IMR-90 (cell line): Measurements from ENCODE around the gene SRRD. TPM values are rescaled to one million over a fixed set of nuclear protein-coding genes. Genes with fewer than 3 reads are reported as not detected.

Source experiments
- ATAC-seq: fragments of 200-7000 bp; cut with Tn5 transposase; 2 replicates; pipeline ENCODE4 v1.9.1; 2020; ENCODE audit warnings: low read depth, mild to moderate bottlenecking, moderate library complexity
- BruUV-seq: library from RNA; stranded (reverse); fragments of 400-500 nt; replicated peaks from 2 replicates; lab custom pipeline; 2021; lab: Mats Ljungman, UMichigan
- CTCF ChIA-PET: fragments of 300-600 bp; formaldehyde crosslinking; extraction: SDS; loops from one replicate; lab custom pipeline; 2021; ENCODE audit warnings: antibody characterized with exemption; lab: Yijun Ruan, JAX
- POLR2A ChIA-PET: fragments of 300-600 bp; sonication (Branson Sonifier 250); formaldehyde crosslinking; loops from one replicate; lab custom pipeline; 2022; ENCODE audit warnings: antibody characterized with exemption; ENCODE audit not compliant: unreplicated experiment; lab: Charles Lee
- DNase-seq: peaks from one replicate; pipeline ENCODE4 v3.0.0; 2013
- H2AFZ ChIP-seq: replicated peaks from 2 replicates; pipeline ENCODE3; 2013; ENCODE audit warnings: low read length, mild to moderate bottlenecking; ENCODE audit not compliant: poor library complexity
- H2AK5ac ChIP-seq: 2 replicates; pipeline ENCODE4 v1.6.1; 2013; ENCODE audit warnings: low read depth, low read length, inconsistent platforms
- H2AK9ac ChIP-seq: replicated peaks from 2 replicates; pipeline ENCODE3; 2013; ENCODE audit warnings: mild to moderate bottlenecking, low read depth, low read length, moderate library complexity; ENCODE audit not compliant: poor library complexity
- H2BK120ac ChIP-seq: 2 replicates; pipeline ENCODE4 v1.6.1; 2013; ENCODE audit warnings: low read depth, low read length, inconsistent platforms
- H2BK15ac ChIP-seq: 3 replicates; pipeline ENCODE4 v1.6.1; 2013; ENCODE audit warnings: low read depth, low read length, inconsistent platforms
- H2BK20ac ChIP-seq: 2 replicates; pipeline ENCODE4 v1.6.1; 2013; ENCODE audit warnings: low read depth, mild to moderate bottlenecking, inconsistent platforms, low read length, moderate library complexity
- H2BK5ac ChIP-seq: 2 replicates; pipeline ENCODE4 v1.6.1; 2013; ENCODE audit warnings: mild to moderate bottlenecking, low read depth, low read length, inconsistent platforms; ENCODE audit not compliant: poor library complexity, severe bottlenecking
- H3K14ac ChIP-seq: replicated peaks from 2 replicates; pipeline ENCODE4 v1.6.1; 2013; ENCODE audit warnings: low read depth, low read length, inconsistent platforms
- H3K18ac ChIP-seq: 2 replicates; pipeline ENCODE4 v1.6.1; 2013; ENCODE audit warnings: low read depth, low read length, control low read depth
- H3K23ac ChIP-seq: 2 replicates; pipeline ENCODE4 v1.6.1; 2013; ENCODE audit warnings: low read depth, low read length, inconsistent platforms
- H3K27ac ChIP-seq: 2 replicates; pipeline ENCODE4 v1.5.1; 2013; ENCODE audit warnings: mild to moderate bottlenecking, control low read depth, low read length; ENCODE audit not compliant: insufficient read depth
- H3K27me3 ChIP-seq: 2 replicates; pipeline ENCODE4 v1.6.1; 2013; ENCODE audit warnings: low read length; ENCODE audit not compliant: control insufficient read depth, insufficient read depth
- H3K36me3 ChIP-seq: 2 replicates; pipeline ENCODE4 v1.6.1; 2013; ENCODE audit warnings: low read length, mixed read lengths; ENCODE audit not compliant: control insufficient read depth, insufficient read depth
- H3K4ac ChIP-seq: 2 replicates; pipeline ENCODE4 v1.6.1; 2013; ENCODE audit warnings: low read depth, low read length, inconsistent platforms
- H3K4me1 ChIP-seq: 2 replicates; pipeline ENCODE4 v1.6.1; 2013; ENCODE audit warnings: low read length, mixed read lengths; ENCODE audit not compliant: control insufficient read depth, insufficient read depth
- H3K4me2 ChIP-seq: 2 replicates; pipeline ENCODE4 v1.6.1; 2013; ENCODE audit warnings: low read depth, mild to moderate bottlenecking, control low read depth, low read length, moderate library complexity
- H3K4me3 ChIP-seq: 2 replicates; pipeline ENCODE4 v1.5.1; 2013; ENCODE audit warnings: low read depth, mild to moderate bottlenecking, control low read depth, low read length, moderate library complexity; ENCODE audit not compliant: insufficient read depth
- H3K56ac ChIP-seq: 2 replicates; pipeline ENCODE4 v1.6.1; 2013; ENCODE audit warnings: low read length, inconsistent platforms; ENCODE audit not compliant: insufficient read depth; ENCODE audit errors: extremely low read depth
- H3K79me1 ChIP-seq, 2 experiments: 2 replicates each; pipeline ENCODE4 v1.6.1; 2013; ENCODE audit warnings: low read length in 2 of 2, inconsistent platforms in 1 of 2, low read depth in 1 of 2
- H3K9ac ChIP-seq: 2 replicates; pipeline ENCODE4 v1.6.1; 2013; ENCODE audit warnings: low read depth, low read length, control low read depth
- H3K9me1 ChIP-seq: 2 replicates; pipeline ENCODE4 v1.6.1; 2013; ENCODE audit warnings: low read length, inconsistent platforms; ENCODE audit not compliant: insufficient read depth
- H3K9me3 ChIP-seq: 2 replicates; pipeline ENCODE4 v1.6.1; 2013; ENCODE audit warnings: low read length; ENCODE audit not compliant: control insufficient read depth, insufficient read depth
- H4K20me1 ChIP-seq: 2 replicates; pipeline ENCODE4 v1.6.1; 2013; ENCODE audit warnings: low read length, inconsistent platforms; ENCODE audit not compliant: insufficient read depth
- H4K5ac ChIP-seq: 2 replicates; pipeline ENCODE4 v1.6.1; 2013; ENCODE audit warnings: mild to moderate bottlenecking, low read depth, low read length, control low read depth
- H4K8ac ChIP-seq, 2 experiments: 2 replicates each; pipeline ENCODE4 v1.6.1; 2013; ENCODE audit warnings: low read depth in 2 of 2, low read length in 2 of 2, control low read depth in 1 of 2, inconsistent platforms in 1 of 2
- H4K91ac ChIP-seq: 2 replicates; pipeline ENCODE4 v1.6.1; 2013; ENCODE audit warnings: low read depth, low read length, inconsistent platforms; ENCODE audit not compliant: insufficient read depth
- BHLHE40 ChIP-seq: fragments of 150-350 bp; IDR thresholded peaks from 2 replicates; pipeline ENCODE4 v1.6.1; 2016; ENCODE audit warnings: mild to moderate bottlenecking, low read depth, low read length
- CHD1 ChIP-seq: IDR thresholded peaks from 2 replicates; pipeline ENCODE4 v1.6.1; 2012; ENCODE audit warnings: low read depth, low read length, improper control_type of control experiment
- CTCF ChIP-seq: conservative IDR thresholded peaks from 2 replicates; pipeline ENCODE4 v1.5.1; 2012; ENCODE audit warnings: mild to moderate bottlenecking, low read depth, low read length, improper control_type of control experiment
- FOS ChIP-seq: fragments of 150-350 bp; IDR thresholded peaks from 2 replicates; pipeline ENCODE4 v1.6.1; 2016; ENCODE audit warnings: low read depth, low read length
- MAFK ChIP-seq: IDR thresholded peaks from 2 replicates; pipeline ENCODE4 v1.6.1; 2012; ENCODE audit warnings: low read depth, low read length, improper control_type of control experiment
- MAZ ChIP-seq: IDR thresholded peaks from 2 replicates; pipeline ENCODE4 v1.6.1; 2012; ENCODE audit warnings: low read depth, mild to moderate bottlenecking, low read length, improper control_type of control experiment, moderate library complexity, borderline replicate concordance
- MXI1 ChIP-seq: IDR thresholded peaks from 2 replicates; pipeline ENCODE4 v1.6.1; 2012; ENCODE audit warnings: low read depth, mild to moderate bottlenecking, low read length, moderate library complexity, borderline replicate concordance
- NFE2L2 ChIP-seq: fragments of 150-350 bp; IDR thresholded peaks from 2 replicates; pipeline ENCODE4 v1.6.1; 2016; ENCODE audit warnings: low read depth, mild to moderate bottlenecking, low read length
- POLR2A ChIP-seq: IDR thresholded peaks from 2 replicates; pipeline ENCODE4 v1.6.1; 2012; ENCODE audit warnings: mild to moderate bottlenecking, low read depth, low read length
- RAD21 ChIP-seq: IDR thresholded peaks from 2 replicates; pipeline ENCODE4 v1.6.1; 2012; ENCODE audit warnings: low read length, improper control_type of control experiment
- RCOR1 ChIP-seq: IDR thresholded peaks from 2 replicates; pipeline ENCODE4 v1.6.1; 2012; ENCODE audit warnings: mild to moderate bottlenecking, low read length, improper control_type of control experiment; ENCODE audit not compliant: insufficient replicate concordance
- RFX5 ChIP-seq: IDR thresholded peaks from 2 replicates; pipeline ENCODE4 v1.8.0; 2012; ENCODE audit warnings: low read depth, mild to moderate bottlenecking, low read length, moderate library complexity
- SMC3 ChIP-seq: fragments of 150-350 bp; IDR thresholded peaks from 2 replicates; pipeline ENCODE4 v1.6.1; 2016; ENCODE audit warnings: low read depth, mild to moderate bottlenecking, antibody characterized with exemption, low read length, moderate library complexity
- WGBS, 2 experiments: methylation state at CpG; one replicate each; pipeline versions ENCODE4 v1.1.5 to v1.1.7; 2013; ENCODE audit warnings: missing lambda C conversion rate in 2 of 2; ENCODE audit not compliant: insufficient read length in 1 of 2; ENCODE audit errors: extremely low coverage in 2 of 2; 5-methylcytosine and 5-hydroxymethylcytosine counted together
- dilution Hi-C: fragments of 300-500 bp; cut with HindIII; formaldehyde crosslinking; loops from one replicate; pipeline ENCODE4 v1.14.3; 2018; ENCODE audit warnings: low sequenced_read_pairs; ENCODE audit not compliant: unreplicated experiment
- in situ Hi-C: fragments of 300-500 bp; cut with MboI; formaldehyde crosslinking; loops from 3 replicates; pipeline ENCODE4 v1.14.3; 2019; ENCODE audit warnings: low sequenced_read_pairs, inconsistent platforms, mixed read lengths
- intact Hi-C: fragments of 100-400 bp; cut with micrococcal nuclease; formaldehyde crosslinking; loops from 2 replicates; pipeline ENCODE4 v1.10.0; 2022
- polyA plus RNA-seq, 3 experiments: library from polyadenylated mRNA; depleted of rRNA; stranded (reverse); fragments of >200 nt; gene quantifications; 2 replicates each; pipeline ENCODE4 v1.2.3, GENCODE V29; 2012; ENCODE audit warnings: low replicate concordance in 1 of 3
- total RNA-seq: library from RNA; depleted of rRNA; stranded (reverse); fragments of >200 nt; gene quantifications from 2 replicates; pipeline ENCODE4 v1.2.3, GENCODE V29; 2012
- TF ChIP-seq, protein P1 (sequence below): fragments of 150-350 bp; IDR thresholded peaks from 2 replicates; pipeline ENCODE4 v1.6.1; 2016; ENCODE audit warnings: low read depth, mild to moderate bottlenecking, low read length, moderate library complexity, borderline replicate concordance

Gene SRRD
- total and polyA plus RNA-seq, 2 of the 4 experiments (the other 2 are of a cell fraction) = 18.3 to 24.0 TPM

- H3K9me1 ChIP-seq = no peaks in the 10 kb centered on the region
- BruUV-seq = no TSS peak
- no peak overlapping the region for H2BK15ac ChIP-seq
- H3K18ac ChIP-seq = no peak overlapping the region
- peaks cover 2% of the 10 kb centered on the region for H3K4me1 ChIP-seq
- no peak overlapping the region for H3K23ac ChIP-seq
- CTCF ChIA-PET = no interaction called here
- in situ Hi-C loops (no loop called here), intact Hi-C loops (no loop called here), dilution Hi-C loops (no loop called here)
- H4K5ac ChIP-seq = no peak overlapping the region
- H4K20me1 ChIP-seq = no peaks in the 10 kb centered on the region; the same call in 1 of the 2 replicates
- no peaks in the 10 kb centered on the region for H3K27me3 ChIP-seq
- no peak overlapping the region for H3K56ac ChIP-seq
- H3K4me2 ChIP-seq = no peak overlapping the region
- H3K36me3 ChIP-seq = peaks cover 45% of the 10 kb centered on the region
- POLR2A ChIA-PET = no interaction called here
- TF ChIP-seq RFX5 (no peak), RAD21 (no peak), FOS (no peak), NFE2L2 (no peak), MAZ (no peak), SMC3 (no peak), POLR2A (no peak), BHLHE40 (no peak), MAFK (no peak), CTCF (no peak), CHD1 (no peak), MXI1 (no peak), RCOR1 (no peak)
- TF ChIP-seq, protein P1, sequence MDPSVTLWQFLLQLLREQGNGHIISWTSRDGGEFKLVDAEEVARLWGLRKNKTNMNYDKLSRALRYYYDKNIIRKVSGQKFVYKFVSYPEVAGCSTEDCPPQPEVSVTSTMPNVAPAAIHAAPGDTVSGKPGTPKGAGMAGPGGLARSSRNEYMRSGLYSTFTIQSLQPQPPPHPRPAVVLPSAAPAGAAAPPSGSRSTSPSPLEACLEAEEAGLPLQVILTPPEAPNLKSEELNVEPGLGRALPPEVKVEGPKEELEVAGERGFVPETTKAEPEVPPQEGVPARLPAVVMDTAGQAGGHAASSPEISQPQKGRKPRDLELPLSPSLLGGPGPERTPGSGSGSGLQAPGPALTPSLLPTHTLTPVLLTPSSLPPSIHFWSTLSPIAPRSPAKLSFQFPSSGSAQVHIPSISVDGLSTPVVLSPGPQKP = no peak
- DNase-seq (no peak), ATAC-seq (no peak)
- no peaks in the 10 kb centered on the region for H3K9me3 ChIP-seq
- no peak overlapping the region for H4K8ac ChIP-seq
- no peak overlapping the region for H3K27ac ChIP-seq
- WGBS, 2 experiments = no CpG with 5 or more reads among the region's 4 CpGs
- H2BK20ac ChIP-seq = no peak overlapping the region
- no peak overlapping the region for H2AK9ac ChIP-seq
- no peak overlapping the region for H3K4me3 ChIP-seq
- no peak overlapping the region for H3K14ac ChIP-seq
- no peak overlapping the region for H2AFZ ChIP-seq
- no peak overlapping the region for H3K9ac ChIP-seq
- H2AK5ac ChIP-seq = no peak overlapping the region
- peaks cover 6 to 39% of the 10 kb centered on the region in 2 experiments for H3K79me1 ChIP-seq
- H2BK120ac ChIP-seq = no peak overlapping the region
- no peak overlapping the region for H4K91ac ChIP-seq
- no peak overlapping the region for H3K4ac ChIP-seq
- H2BK5ac ChIP-seq = no peak overlapping the region
Observed at GRCh38 chr22:26489447-26490036, 5.9 kb downstream of the SRRD start.
